Adrenal gland (tissue), 12 donors: ENCODE measurements around the gene FAM83D. TPM values are rescaled to one million over a fixed set of nuclear protein-coding genes. Genes with fewer than 3 reads are reported as not detected.

Experiments used
- DNase-seq, 7 donors: peaks; one replicate each; pipeline ENCODE4 v3.0.0-alpha.2; 2019 to 2020
- H3K27ac ChIP-seq, 5 donors: fragments of 200-600 bp; sonication (generic) in 4 of 5; 1 replicate in 3 of 5; 2 replicates in 2 of 5; pipeline versions ENCODE4 v1.5.1 to v1.8.0; 2016 to 2020; ENCODE audit warnings: mild to moderate bottlenecking in 1 of 5
- H3K27me3 ChIP-seq: fragments of 200-600 bp; 2 replicates; pipeline ENCODE4 v1.8.0; 2021
- H3K36me3 ChIP-seq, 2 donors: fragments of 200-600 bp; replicated peaks in 1 of 2; 1 replicate in 1 of 2; 2 replicates in 1 of 2; pipeline versions ENCODE4 v1.5.1 to v1.8.0; 2018 to 2022
- H3K4me1 ChIP-seq, 2 donors: fragments of 200-600 bp; replicated peaks in 1 of 2; 1 replicate in 1 of 2; 2 replicates in 1 of 2; pipeline versions ENCODE4 v1.5.1 to v1.8.0; 2018 to 2021
- H3K4me3 ChIP-seq, 4 donors: fragments of 200-600 bp; sonication (generic) in 3 of 4; one replicate each; pipeline ENCODE4 v1.5.1; 2016 to 2018
- H3K9me3 ChIP-seq, 3 donors: fragments of 200-600 bp; sonication (generic) in 1 of 3; replicated peaks in 1 of 3; 1 replicate in 2 of 3; 2 replicates in 1 of 3; pipeline versions ENCODE4 v1.5.1 to v1.8.0; 2016 to 2021
- POLR2A ChIP-seq, 2 donors: fragments of 450-650 bp; IDR thresholded peaks; one replicate each; pipeline ENCODE4 v1.6.1; 2017; ENCODE audit warnings: antibody characterized with exemption in 2 of 2, mild to moderate bottlenecking in 2 of 2, moderate library complexity in 1 of 2
- WGBS, 4 donors: extraction: QIAGEN DNeasy Blood & Tissue Kit in 2 of 4; methylation state at CpG; one replicate each; pipeline versions ENCODE4 v1.1.5 to v1.1.7; 2013 to 2017; 5-methylcytosine and 5-hydroxymethylcytosine counted together
- intact Hi-C, 2 donors: fragments of 100-400 bp; cut with DNase I; formaldehyde crosslinking; loops; one replicate each; pipeline versions ENCODE4 v1.14.1 to v1.15.0; 2022 to 2023
- polyA plus RNA-seq, 3 donors: library from polyadenylated mRNA; stranded (reverse); fragments of 200-250 nt in 2 of 3; fragments of 350-450 nt in 1 of 3; fragmentation: Illumina TruSeq in 1 of 3; extraction: RNeasy Lipid Tissue Mini Kit (QIAGEN cat#74804) in 1 of 3; gene quantifications; one replicate each; pipeline ENCODE4 v1.2.3, GENCODE V29; 2013 to 2014
- small RNA-seq, 2 donors: library from RNA; depleted of rRNA; stranded (forward); fragments of <200 nt; gene quantifications; one replicate each; pipeline ENCODE3, GENCODE V24; 2016
- total RNA-seq, 9 donors: library from RNA; depleted of rRNA in 4 of 9; stranded (reverse); fragments of >200 nt in 4 of 9; fragments of 120-200 nt in 1 of 9; fragmentation: NEBNext Ultra II Directional in 1 of 9; extraction: Animal tissue kit (Norgen Biotek cat#: 25700) in 1 of 9; gene quantifications; one replicate each; pipeline versions ENCODE4 v1.1.0 to v1.2.4, GENCODE V29; 2013 to 2023
- TF ChIP-seq, protein P1 (sequence below), 6 experiments: fragments of 450-650 bp in 4 of 6; fragments of 200-600 bp in 2 of 6; sonication (generic) in 1 of 6; IDR thresholded peaks; 1 replicate in 5 of 6; 2 replicates in 1 of 6; pipeline versions ENCODE4 v1.5.1 to v1.8.0; 2016 to 2021; ENCODE audit warnings: antibody characterized with exemption in 6 of 6, mild to moderate bottlenecking in 2 of 6, moderate library complexity in 1 of 6
- donor health status: healthy with polysubstance abuse.
- donor health status: Bipolar disorder and iron deficiency.
- donor health status: DM: yes; HTN: yes; CAD: no.
- donor health status: DM: no; HTN: no; CAD: no.
- donor health status: DM: no; HTN: no; CAD: no.
- donor health status: DM: yes; HTN: yes; CAD: no.

FAM83D gene
- total and polyA plus RNA-seq, 12 donors, result 0.14 to 4.5 (median 0.72) TPM; not detected in 1

DNA sequence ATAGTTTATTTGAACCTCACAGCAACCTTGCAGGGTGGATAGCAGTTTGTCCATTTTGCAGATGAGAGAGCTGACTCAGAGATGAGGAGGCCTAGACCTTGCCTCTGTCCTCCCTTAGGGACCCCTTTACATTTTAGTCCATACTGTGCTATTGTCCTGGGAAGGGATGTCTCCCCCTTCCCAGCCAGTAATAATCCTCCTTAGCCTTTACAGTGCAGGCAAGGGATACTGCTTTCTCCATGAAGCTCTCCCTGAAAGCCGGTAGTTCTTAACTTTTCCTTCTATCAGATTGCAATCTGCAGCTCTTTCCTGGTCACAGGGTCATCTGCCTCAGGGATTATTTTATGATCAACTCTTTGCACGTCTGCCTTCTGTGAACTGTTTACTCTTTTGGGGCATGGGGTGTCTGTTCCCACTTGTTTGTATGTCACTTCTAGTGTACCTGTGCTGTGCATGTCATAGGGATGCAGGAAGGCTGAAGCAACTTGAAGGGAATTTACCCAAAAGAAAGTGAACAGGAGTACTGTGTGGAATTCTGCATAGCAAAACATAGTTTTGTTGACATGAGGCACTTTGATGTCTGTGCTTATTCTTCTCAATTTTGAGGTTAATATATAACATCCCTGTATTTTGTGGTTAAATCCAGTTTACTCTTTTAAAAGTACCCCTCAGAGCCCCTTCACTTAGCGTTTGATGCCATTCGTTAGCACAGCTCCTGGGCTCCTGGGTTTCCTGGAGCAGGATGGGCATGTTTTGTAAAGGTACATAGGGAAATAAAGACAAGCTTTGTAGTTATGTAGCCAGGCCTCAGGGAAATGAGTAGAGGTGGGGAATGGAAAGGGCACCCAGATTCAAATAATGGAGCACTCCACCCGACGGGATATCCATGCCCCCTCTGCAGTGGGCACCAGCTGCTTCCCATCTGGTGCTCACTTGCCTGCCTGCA, 74.0 kb downstream of the FAM83D start:
- Histone ChIP-seq H3K27me3 (no peaks in the 10 kb centered on the region), H3K4me1 (no peaks in the 10 kb centered on the region), H3K9me3 (no peaks in the 10 kb centered on the region), H3K4me3 (no peak overlapping the region), H3K36me3 (peaks cover 0 to 47% of the 10 kb centered on the region in 2 donors), H3K27ac (no peak overlapping the region)
- 92 to 97% (median 94%) methylated on average over 6 of the region's 6 CpGs for WGBS, 4 donors
- no peak for DNase-seq
- intact Hi-C loops, result no loop called here
- TF ChIP-seq POLR2A (IDR thresholded peaks at IDR 0.05), result no peak
- TF ChIP-seq, protein P1, sequence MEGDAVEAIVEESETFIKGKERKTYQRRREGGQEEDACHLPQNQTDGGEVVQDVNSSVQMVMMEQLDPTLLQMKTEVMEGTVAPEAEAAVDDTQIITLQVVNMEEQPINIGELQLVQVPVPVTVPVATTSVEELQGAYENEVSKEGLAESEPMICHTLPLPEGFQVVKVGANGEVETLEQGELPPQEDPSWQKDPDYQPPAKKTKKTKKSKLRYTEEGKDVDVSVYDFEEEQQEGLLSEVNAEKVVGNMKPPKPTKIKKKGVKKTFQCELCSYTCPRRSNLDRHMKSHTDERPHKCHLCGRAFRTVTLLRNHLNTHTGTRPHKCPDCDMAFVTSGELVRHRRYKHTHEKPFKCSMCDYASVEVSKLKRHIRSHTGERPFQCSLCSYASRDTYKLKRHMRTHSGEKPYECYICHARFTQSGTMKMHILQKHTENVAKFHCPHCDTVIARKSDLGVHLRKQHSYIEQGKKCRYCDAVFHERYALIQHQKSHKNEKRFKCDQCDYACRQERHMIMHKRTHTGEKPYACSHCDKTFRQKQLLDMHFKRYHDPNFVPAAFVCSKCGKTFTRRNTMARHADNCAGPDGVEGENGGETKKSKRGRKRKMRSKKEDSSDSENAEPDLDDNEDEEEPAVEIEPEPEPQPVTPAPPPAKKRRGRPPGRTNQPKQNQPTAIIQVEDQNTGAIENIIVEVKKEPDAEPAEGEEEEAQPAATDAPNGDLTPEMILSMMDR (IDR thresholded peaks at IDR 0.05), result no peak

Small RNA genes lying within 50 kb of the gene (small RNA-seq; reads per million reads assigned to genes)
- gene AL023803.1, result 0 reads per million in 2 donors

Other genes starting within 250 kb of the FAM83D start
- not detected for gene SLC32A1, start 201.9 kb upstream of the FAM83D start, total RNA-seq
- gene SLC32A1, start 201.9 kb upstream of the FAM83D start, polyA plus RNA-seq, result under 1 TPM in 1 of 3 donors, not detected in 2; 0.24 TPM
- 1 to 10 TPM; 5.5 to 8.9 (median 6.7) TPM for gene ACTR5, start 178.0 kb upstream of the FAM83D start, total RNA-seq
- gene ACTR5, start 178.0 kb upstream of the FAM83D start, polyA plus RNA-seq, result 10 to 100 TPM in 1 of 3 donors, 1 to 10 TPM in 2; 5.6 to 10.5 (median 8.4) TPM
- 10 to 100 TPM in 6 of 9 donors, 1 to 10 TPM in 3; 6.4 to 18.3 (median 11.2) TPM for gene PPP1R16B, start 120.7 kb upstream of the FAM83D start, total RNA-seq
- 1 to 10 TPM; 1.8 to 6.4 (median 4.2) TPM for gene PPP1R16B, start 120.7 kb upstream of the FAM83D start, polyA plus RNA-seq
- gene DHX35, start 35.9 kb downstream of the FAM83D start, total RNA-seq, result 10 to 100 TPM in 2 of 9 donors, 1 to 10 TPM in 7; 3.2 to 12.7 (median 9.4) TPM
- 1 to 10 TPM; 6.3 to 7.5 (median 6.6) TPM for gene DHX35, start 35.9 kb downstream of the FAM83D start, polyA plus RNA-seq